Right kidney (tissue), 9 donors: Measurements from ENCODE around the gene GALR2.
A peak's percentile ranks its signal among the peaks of the same experiment; 100 is the strongest.
"Not testable (repeated sequence)": the region's sequence is repeated elsewhere in the genome, so short reads cannot be mapped to it uniquely, and the experiment has no call there.

Experiments used
- DNase-seq: peaks from one replicate; pipeline ENCODE4 v3.0.0-alpha.2; 2016
- long read RNA-seq, 8 donors: transcript quantifications; one replicate each; lab custom pipeline, GENCODE V29; 2026

GALR2 gene, protein sequence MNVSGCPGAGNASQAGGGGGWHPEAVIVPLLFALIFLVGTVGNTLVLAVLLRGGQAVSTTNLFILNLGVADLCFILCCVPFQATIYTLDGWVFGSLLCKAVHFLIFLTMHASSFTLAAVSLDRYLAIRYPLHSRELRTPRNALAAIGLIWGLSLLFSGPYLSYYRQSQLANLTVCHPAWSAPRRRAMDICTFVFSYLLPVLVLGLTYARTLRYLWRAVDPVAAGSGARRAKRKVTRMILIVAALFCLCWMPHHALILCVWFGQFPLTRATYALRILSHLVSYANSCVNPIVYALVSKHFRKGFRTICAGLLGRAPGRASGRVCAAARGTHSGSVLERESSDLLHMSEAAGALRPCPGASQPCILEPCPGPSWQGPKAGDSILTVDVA
- long read RNA-seq, donor 1, result 0 reads
- long read RNA-seq, donor 2, result 0 reads
- long read RNA-seq, donor 3, result 0 reads
- long read RNA-seq, donor 4, result 0 reads
- long read RNA-seq, donor 5, result 0 reads
- long read RNA-seq, donor 6, result 0 reads
- long read RNA-seq, donor 7, result 0 reads
- long read RNA-seq, donor 8, result 0 reads

DNA sequence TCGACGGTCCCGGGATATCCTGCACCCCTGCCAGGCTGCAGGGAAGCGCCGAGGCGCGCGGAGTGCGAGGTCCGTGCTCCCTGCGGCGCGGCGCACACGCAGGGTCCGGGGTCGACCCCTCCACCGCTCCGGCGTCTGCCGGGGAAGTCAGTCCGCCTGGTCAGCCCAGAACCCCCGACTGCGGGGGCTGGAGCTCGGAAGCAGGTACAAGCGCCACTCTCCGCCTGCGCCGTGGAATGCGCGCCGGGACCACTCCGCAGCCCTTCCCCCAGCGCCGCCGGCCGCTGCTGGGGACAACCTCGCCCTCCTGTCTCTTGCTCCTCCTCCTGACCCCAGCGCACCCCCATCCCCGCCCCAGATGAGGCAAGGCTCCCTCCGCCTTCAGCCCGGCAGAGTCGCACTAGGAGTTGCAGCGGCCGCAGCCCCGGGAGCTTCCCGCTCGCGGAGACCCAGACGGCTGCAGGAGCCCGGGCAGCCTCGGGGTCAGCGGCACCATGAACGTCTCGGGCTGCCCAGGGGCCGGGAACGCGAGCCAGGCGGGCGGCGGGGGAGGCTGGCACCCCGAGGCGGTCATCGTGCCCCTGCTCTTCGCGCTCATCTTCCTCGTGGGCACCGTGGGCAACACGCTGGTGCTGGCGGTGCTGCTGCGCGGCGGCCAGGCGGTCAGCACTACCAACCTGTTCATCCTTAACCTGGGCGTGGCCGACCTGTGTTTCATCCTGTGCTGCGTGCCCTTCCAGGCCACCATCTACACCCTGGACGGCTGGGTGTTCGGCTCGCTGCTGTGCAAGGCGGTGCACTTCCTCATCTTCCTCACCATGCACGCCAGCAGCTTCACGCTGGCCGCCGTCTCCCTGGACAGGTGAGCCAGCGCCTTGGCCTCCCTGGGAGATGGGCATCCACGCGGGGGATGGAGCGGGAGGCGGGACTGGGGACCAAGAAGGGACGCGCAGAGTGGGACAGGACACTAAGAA is at the start of gene GALR2:
Gene GALR2, plus strand, starts transcription at position 392 of the 974 bp plus-strand sequence. Its CDS starts 103 bp downstream, at position 495.
- DNase-seq, result peak; percentile 50

DNA sequence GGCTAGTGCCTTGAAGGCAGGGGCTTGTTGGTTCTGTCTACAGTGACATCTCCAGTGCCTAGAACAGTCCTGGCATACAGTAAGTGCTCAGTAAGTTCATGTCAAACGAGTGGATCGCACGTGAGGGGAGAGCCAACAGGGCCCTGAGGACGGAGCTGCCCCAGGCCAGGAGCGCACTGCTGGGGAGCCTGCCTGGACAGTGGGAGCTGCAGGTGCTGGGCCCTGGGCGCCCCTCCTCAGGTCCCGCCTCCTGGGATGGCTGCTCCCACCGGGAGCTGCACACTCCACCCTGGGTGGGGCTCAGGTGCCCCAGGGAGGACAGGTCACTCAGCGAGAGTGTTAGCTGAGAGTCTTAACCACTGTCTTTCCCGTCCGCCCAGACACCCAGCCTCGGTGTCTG is 49.3 kb upstream of the GALR2 start:
- DNase-seq, result no peak

DNA sequence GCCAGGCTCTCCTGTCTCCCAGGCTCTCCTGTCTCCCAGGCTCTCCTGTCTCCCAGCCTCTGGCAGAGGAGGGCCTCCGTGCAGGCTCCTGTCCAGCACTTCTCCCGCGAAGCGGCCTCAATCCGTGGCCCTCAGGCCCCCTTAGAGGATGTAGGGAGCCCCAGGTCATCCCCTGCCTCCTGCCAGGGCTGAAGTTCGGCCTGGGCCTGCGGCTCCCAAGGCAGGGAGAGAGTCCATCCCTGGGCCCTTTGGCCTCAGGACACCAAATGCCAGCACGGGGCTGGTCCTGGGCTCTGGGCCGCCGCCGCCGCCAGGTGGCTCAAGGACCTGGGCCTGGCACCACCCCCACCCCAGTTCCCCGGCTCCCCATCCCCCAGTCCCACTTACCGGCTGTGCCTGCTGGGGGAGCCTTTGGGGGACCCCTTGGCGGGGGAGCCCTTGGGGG is 47.8 kb upstream of the GALR2 start:
- DNase-seq, result no peak

DNA sequence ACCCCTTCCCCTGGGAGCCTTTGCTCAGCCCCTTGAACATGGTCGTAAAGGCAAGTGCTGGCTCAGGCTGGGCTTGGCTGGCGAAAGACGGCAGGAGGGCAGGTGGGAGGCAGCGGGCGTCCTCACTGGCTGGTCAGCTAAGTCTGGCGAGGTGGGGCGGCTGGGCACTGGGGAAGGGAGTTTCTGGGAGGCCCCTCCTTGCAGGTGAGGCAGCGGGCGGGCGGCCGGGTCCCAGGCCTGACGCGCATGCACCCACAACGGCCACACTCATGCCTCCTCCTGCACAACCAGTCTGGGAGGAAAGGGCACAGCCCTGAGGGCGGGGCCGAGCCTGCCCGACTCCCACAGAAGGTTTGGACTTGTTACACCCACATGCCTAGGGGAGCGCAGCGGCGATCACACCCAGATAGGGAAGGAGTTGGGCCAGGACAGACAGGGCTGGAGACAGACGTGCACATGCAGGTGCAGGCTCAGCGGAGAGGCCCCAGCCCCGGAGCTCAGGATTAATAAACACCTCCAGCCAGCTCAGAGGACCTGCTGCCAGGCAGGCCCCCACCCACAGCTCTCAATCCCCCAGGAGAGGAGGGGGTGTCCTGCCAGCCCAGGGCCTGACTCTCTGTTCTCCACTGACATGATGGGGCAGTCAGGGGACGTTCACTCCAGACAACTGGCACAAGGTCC is 47.3 kb upstream of the GALR2 start, which contains the start of gene EVPL:
Gene EVPL, minus strand, starts transcription at position 148 of the 681 bp plus-strand sequence. Its CDS starts 108 bp downstream, at position 40.
- peak; percentile 73 for DNase-seq

DNA sequence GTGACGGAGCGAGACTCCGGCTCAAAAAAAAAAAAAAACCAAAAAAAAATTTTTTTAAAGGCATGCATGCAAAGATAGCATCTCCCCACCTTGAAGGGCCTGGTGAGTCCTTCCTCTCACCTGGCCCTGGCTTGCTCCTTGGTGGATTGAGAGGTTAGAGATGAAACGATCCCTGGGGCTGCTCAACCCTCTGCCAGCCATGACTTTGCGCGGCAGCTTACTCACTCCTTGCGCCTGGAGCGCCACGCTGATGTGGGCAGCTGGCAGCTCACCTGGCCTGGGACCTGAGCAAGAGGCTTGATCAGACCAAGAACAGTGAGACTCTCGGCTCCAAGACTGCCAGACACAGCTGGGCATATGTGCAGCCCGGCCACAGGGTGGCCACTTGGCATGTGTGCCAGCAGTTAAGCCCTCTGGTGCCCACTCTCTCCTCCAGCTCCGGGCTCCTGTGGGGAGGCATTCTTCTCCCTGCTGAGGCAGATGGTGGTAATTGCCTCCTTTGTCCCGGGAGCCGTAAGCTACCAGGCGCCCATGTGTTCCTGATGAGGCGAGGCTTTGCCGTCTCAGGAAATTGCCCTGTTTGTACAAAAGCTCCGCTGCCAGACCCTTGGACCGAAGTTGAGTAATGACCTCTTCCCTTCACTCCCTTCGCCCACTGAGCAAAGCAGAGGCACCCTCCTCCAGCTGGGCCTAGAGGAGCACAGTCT is 42.4 kb upstream of the GALR2 start:
- no peak for DNase-seq

DNA sequence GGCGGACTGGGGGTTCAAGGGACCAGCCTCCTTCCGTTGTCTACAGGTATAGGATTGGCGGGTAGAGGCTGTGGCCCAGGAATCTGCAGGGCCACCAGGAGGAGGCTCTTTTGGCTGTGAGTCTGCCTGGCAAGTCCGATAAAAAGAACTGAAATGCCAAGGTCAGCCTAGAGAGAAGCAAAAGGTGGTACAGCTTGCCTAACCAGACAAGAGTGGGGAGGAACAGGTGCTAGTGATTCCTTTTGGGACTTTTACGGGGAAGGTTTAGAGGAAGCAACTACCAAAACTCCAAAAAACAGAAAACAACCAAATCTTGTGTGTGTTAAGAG is 41.8 kb upstream of the GALR2 start:
- no peak for DNase-seq

DNA sequence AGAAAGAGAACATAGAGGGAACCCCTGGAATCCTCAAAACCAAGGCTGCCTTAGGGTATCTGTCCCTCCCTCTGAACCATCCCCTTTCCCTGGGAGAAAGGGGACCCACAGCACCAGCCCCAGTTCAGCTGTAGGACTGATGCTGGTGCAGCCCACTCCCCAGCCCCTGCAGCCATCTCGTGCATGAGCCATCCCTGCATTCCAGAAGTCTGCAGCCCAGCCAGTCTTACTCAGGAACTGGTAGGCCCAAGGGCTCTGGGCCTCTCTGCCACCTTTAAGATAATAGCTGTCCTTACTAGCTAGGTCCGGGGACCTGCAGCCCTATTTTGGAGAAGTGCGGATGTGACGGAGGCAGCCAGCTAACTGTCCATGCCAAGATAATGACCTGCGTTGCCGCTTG is 41.4 kb upstream of the GALR2 start:
- DNase-seq, result no peak

DNA sequence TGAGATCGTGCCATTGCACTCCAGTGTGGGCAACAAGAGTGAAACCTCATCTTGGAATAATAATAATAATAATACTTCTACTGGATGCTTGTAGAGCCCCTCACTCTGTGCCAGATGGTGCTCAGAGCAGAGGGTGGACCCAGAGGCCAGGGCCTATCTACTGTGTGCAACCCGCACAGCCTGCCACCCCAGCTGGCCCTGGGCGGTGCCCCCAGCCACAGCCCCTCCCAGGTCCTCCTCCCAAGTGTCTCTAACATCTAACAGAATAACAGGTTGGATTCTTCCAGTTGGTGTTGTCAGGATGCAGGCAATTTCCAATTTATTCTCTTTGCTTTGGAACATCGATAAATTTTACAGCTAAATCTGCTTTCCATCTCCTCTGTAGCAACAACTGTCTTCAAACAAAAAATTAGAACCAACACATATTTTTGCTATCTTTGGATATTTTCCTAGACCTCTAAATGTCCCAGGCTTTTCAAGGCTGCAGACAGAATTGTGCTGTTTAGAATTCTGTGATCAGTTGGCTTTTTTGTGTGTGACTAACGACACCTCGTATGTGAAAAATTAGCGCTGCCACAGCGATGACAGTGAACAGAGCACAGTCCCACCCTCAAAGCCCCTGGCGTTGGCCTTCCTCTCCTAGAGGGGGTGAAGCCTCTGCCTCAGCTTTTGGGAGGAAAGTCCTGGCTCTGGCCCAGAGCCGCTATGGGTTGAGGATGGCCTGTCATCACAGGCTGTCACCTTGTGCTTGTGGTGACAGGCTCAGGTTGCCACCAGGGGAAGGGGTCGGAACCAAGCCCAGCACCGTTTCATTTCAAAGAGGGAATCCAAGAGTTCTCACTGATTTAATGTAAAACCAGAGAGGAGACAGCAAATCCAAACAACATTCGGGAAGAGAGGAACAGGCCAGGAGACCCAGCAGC is 39.9 kb upstream of the GALR2 start:
- DNase-seq, result no peak

DNA sequence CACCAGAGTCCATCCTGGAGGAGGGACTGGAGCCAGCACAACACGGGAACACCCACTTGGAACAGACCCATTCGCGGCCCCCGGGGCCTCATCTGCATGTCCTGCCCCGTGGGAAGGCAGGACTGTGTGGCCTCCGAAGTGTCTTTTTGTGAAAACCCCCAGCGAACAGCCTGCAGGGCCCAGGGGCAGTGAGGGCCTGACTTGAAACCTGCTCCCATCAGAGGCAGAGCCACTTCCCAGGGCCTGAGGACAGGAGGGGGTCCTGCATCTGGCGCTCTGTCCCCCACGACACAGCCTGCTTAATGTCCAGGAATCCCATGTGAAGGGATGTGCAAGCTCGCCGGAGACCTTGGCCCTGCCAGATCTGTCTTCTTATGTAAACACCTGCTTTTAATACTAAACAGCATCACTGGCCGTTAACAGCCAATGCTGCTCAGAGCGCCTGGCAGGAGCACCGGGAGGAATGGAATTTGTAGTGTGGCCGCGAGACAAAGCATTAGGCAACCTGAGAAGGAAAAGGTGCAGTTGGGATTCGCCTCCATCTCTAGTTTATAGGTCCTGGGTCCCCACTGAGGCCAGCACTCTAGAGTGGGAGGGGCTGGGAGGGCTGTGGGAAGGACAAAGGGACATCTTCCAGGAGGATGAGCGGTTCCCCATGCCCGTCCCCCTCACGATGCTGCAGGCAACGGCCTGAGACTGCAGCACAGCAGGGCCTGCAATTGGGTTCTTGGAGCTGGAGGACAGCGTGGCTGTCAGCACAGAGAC is 37.9 kb upstream of the GALR2 start:
- no peak for DNase-seq

DNA sequence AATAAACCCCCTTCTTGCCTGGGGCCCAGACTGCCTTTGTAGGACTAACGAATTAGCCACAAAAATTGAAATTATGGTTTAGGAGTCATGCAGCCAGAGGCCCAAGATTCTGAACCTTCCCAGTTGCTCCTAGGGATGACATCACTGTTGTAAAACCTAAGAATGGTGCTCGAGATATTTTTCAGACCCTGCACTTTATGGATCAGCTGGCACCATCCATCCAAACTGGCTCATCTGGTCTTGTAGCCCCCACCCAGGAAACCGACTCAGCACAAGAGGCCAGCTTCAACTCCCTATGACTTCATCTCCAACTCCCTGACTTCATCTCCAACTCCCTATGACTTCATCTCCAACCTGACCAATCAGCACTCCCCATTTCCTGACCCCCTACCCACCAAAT is 36.5 kb upstream of the GALR2 start:
- DNase-seq, result no peak

DNA sequence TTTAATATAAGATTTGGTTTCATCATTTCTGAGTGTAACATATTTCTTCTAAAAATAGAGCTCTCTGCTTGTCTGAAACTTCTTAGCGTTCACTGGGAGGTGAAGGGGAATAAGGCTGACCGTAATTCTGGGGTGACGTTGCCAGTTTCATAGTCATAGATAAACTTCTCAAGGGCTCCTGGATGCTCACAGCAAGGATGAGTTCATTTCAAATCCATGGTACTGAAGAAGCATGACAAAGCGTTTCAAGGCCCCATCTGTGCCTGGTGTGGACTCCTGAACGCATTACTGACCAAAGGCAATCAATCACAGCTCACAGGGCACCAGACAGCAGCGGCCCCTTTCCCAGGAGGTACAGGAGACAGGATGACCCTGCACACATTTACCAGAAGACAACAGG is 35.5 kb upstream of the GALR2 start:
- no peak for DNase-seq

DNA sequence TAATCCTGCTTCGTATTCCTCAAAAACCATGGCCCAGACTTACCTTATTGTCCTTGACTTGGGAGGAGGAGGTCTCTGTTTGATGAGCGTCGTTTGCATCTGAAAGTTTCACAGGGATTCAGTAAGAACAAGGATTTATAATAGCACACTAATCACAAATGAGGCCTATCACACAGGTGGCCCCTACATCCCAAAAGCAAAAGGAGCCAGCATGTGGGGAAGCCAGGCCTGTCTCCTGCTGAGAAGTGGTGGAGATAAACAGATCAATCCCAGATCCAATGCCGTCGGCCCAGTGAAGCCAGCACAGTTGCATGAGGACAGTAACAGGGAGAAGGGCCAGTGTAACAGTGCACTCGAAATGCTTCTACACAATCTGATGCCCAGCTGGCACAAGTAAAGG is 34.2 kb upstream of the GALR2 start:
- DNase-seq, result no peak

DNA sequence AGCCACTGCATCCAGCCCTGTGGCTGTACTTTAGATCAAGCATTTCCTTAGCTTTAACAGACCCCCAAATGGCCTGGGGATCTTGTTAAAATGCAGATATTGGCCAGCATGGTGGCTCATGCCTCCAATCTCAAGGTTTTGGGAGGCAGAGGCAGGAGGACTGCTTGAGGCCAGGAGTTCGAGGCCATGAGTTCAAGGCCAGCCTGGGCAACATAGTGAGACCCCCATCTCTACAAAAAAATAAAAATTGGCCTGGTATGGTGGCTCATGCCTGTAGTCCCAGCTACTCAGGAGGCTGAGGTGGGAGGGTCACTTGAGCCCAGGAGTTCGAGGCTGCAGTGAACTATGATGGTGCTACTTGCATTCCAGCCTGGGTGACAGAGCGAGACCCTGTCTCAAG is 31.7 kb upstream of the GALR2 start:
- DNase-seq, result not testable (repeated sequence)

DNA sequence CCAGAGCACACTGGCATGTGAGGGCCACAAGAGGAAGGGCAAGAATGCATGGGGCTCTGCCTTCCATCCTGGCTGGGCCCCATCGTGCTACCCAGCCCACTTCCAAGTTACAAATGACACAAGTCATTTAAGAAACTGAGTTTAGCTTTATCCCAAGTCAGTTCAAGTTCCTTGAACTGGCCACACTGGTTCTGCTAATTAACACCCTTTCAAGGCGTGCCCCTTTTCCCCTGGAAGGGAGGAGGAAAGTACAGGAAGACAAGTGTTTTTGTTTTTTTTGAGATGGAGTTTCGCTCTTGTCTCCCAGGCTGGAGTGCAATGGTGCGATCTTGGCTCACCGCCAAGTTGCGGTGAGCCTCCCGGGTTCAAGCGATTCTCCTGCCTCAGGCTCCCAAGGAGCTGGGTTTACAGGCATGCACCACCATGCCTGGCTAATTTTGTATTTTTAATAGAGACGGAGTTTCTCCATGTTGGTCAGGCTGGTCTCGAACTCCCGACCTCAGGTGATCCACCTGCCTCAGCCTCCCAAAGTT is 30.0 kb upstream of the GALR2 start:
- not testable (repeated sequence) for DNase-seq

DNA sequence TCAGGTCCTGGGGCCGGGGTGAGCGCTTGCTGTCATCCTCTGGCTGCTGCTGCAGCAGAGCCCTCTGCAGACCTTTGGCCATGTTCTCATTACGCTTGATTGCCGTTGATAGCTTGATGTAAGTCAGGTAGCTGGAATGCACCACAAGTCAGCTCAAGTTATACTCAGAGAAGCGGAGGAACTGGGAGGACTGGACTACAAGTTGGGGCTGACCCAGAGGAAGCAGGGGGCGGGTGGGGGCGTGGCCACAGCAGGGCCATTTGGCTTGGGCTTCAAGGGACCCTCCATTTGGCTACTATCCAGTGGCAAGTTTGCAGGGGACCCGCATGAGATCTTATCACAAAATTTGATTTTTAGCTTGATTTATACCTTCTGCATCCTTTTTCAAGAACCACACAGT is 28.5 kb upstream of the GALR2 start:
- DNase-seq, result no peak

DNA sequence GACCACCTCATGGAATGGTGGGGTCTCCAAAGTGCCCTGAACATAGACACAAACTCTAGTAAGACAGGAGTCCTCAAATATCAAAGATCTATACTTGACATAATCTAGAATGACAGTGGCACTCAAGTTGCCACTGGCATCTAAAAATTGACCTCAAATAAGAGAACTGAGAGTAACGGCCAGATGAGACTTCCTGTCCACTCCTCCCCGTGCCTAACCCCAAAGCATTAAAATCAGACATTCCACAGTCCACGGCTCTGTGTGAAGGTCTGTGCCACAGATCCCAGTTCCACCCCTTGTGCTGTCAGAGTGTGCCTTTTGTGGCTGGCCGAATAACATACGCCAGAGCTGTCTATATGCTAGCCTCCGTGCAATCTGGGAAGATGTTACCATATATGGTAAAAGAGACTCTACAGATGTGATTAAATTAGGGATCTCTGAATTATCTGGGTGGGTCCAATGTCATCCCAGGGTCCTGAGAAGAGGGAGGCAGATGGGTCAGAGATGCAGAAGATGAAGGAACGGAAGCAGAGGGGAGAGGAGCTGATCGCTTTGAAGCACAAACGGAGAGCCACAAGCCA is 26.5 kb upstream of the GALR2 start:
- no peak for DNase-seq

DNA sequence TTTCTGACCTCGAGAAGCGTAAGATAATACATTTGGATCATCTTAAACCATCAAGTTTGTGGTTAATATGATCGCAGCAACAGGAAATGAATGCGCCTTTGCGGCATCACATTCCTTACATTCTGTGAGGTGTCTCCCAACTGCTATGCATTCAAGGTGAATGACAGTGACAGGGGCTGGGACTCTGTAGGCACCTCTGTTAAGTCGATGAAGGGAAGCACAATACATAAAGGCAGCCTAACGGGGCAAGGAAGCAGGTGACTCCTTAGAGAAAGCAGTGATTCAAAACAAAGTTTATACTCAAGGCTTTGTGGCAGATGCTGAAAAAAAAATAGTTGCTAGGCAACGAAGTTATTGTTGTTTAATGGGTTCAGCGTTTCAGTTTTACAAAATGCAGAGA is 25.9 kb upstream of the GALR2 start:
- DNase-seq, result no peak

DNA sequence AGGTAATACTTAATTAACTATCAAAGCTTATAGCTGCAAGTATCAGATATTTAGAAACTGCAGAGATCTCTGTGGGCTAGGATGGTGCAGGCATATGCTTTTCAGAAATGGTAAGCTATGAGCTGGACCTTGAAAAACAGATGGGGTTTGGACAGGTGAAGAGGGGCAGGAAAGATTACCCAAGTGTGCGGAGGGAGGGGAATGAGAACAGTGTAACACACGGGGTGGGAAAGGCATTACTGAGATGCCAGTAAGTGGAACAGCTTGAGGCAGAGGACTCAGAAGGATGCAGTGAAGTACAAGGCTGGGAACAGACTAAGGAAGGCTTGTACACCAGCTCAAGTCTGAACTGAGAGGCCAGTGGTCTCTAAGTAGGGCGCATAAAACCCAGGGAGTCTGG is 25.3 kb upstream of the GALR2 start:
- no peak for DNase-seq
